ENCODE results near the gene VIPR2.
"Not testable (repeated sequence)": the region's sequence is repeated elsewhere in the genome, so short reads cannot be mapped to it uniquely, and the experiment has no call there.

Gene VIPR2

GRCh38 chr7:159083001-159083697, 61.5 kb downstream of the VIPR2 start:
- H3K14ac ChIP-seq (ENCODE audit: low read length): no peak overlapping the region
- H3K4me3 ChIP-seq (ENCODE audit: low read depth, low read length): no peak overlapping the region
- no peak overlapping the region for H3K4me2 ChIP-seq (ENCODE audit: low read length)
- H2BK5ac ChIP-seq (ENCODE audit: low read depth, low read length, poor library complexity): no peak overlapping the region
- H3K36me3 ChIP-seq (ENCODE audit: control insufficient read depth in 1 of 2, insufficient read depth in 2 of 2, low read length in 2 of 2): no peaks in the 10 kb centered on the region
- H2AFZ ChIP-seq (ENCODE audit: insufficient read depth, low read length, poor library complexity): no peak overlapping the region
- no peak overlapping the region for H3K18ac ChIP-seq (ENCODE audit: low read length)
- no peak overlapping the region for H2BK12ac ChIP-seq (ENCODE audit: low read length)
- H4K12ac ChIP-seq (ENCODE audit: low read depth, low read length): no peak overlapping the region
- H3K9ac ChIP-seq (ENCODE audit: low read length): no peak overlapping the region
- H2BK120ac ChIP-seq (ENCODE audit: insufficient read depth, low read length, poor library complexity): no peak overlapping the region
- peaks cover 7% of the 10 kb centered on the region for H3K9me3 ChIP-seq (ENCODE audit: insufficient read depth, low read depth, low read length)
- peaks cover 3 to 7% of the 10 kb centered on the region in 2 experiments for H3K4me1 ChIP-seq (ENCODE audit: control insufficient read depth in 1 of 2, insufficient read depth in 2 of 2, low read length in 2 of 2)
- H2AK5ac ChIP-seq (ENCODE audit: low read length): no peak overlapping the region
- no peak overlapping the region for H4K8ac ChIP-seq (ENCODE audit: low read depth, low read length)
- no peaks in the 10 kb centered on the region for H3K27me3 ChIP-seq (ENCODE audit: insufficient read depth, low read length)
- no peaks in the 10 kb centered on the region for H3K79me1 ChIP-seq (ENCODE audit: low read length)
- H3K79me2 ChIP-seq (ENCODE audit: control insufficient read depth, insufficient read depth, low read length, poor library complexity): no peaks in the 10 kb centered on the region
- H3K23ac ChIP-seq (ENCODE audit: low read length): no peak overlapping the region
- no peak overlapping the region for H4K91ac ChIP-seq (ENCODE audit: low read depth, low read length)
- no peak for DNase-seq
- H3K27ac ChIP-seq (ENCODE audit: low read depth, low read length): no peak overlapping the region
- no CpG with 5 or more reads among the region's 13 CpGs for WGBS (ENCODE audit: extremely low coverage, insufficient coverage, insufficient read length)
- H3K4ac ChIP-seq (ENCODE audit: low read depth, low read length): no peak overlapping the region

GRCh38 chr7:159082075-159082474, 62.6 kb downstream of the VIPR2 start:
- not testable (repeated sequence) for H3K23ac ChIP-seq (ENCODE audit: low read length); H3K36me3 ChIP-seq (ENCODE audit: control insufficient read depth in 1 of 2, insufficient read depth in 2 of 2, low read length in 2 of 2); H4K12ac ChIP-seq (ENCODE audit: low read depth, low read length); H3K4me1 ChIP-seq (ENCODE audit: control insufficient read depth in 1 of 2, insufficient read depth in 2 of 2, low read length in 2 of 2); H2AK5ac ChIP-seq (ENCODE audit: low read length); H3K9me3 ChIP-seq (ENCODE audit: insufficient read depth, low read depth, low read length); DNase-seq; H3K18ac ChIP-seq (ENCODE audit: low read length); H4K91ac ChIP-seq (ENCODE audit: low read depth, low read length); H3K4me2 ChIP-seq (ENCODE audit: low read length); H4K8ac ChIP-seq (ENCODE audit: low read depth, low read length); H3K79me2 ChIP-seq (ENCODE audit: control insufficient read depth, insufficient read depth, low read length, poor library complexity); H3K14ac ChIP-seq (ENCODE audit: low read length); H3K4me3 ChIP-seq (ENCODE audit: low read depth, low read length); H2BK120ac ChIP-seq (ENCODE audit: insufficient read depth, low read length, poor library complexity); H2BK5ac ChIP-seq (ENCODE audit: low read depth, low read length, poor library complexity); H3K9ac ChIP-seq (ENCODE audit: low read length); H2BK12ac ChIP-seq (ENCODE audit: low read length); H2AFZ ChIP-seq (ENCODE audit: insufficient read depth, low read length, poor library complexity); H3K27ac ChIP-seq (ENCODE audit: low read depth, low read length); H3K4ac ChIP-seq (ENCODE audit: low read depth, low read length); H3K27me3 ChIP-seq (ENCODE audit: insufficient read depth, low read length); H3K79me1 ChIP-seq (ENCODE audit: low read length)
- no CpG with 5 or more reads among the region's 5 CpGs for WGBS (ENCODE audit: extremely low coverage, insufficient coverage, insufficient read length)

- no peak overlapping the region for H4K12ac ChIP-seq (ENCODE audit: low read depth, low read length)
- H4K91ac ChIP-seq (ENCODE audit: low read depth, low read length): no peak overlapping the region
- no peaks in the 10 kb centered on the region for H3K79me2 ChIP-seq (ENCODE audit: control insufficient read depth, insufficient read depth, low read length, poor library complexity)
- H3K9ac ChIP-seq (ENCODE audit: low read length): no peak overlapping the region
- no peak overlapping the region for H3K4me3 ChIP-seq (ENCODE audit: low read depth, low read length)
- DNase-seq: no peak
- H2BK12ac ChIP-seq (ENCODE audit: low read length): no peak overlapping the region
- no peak overlapping the region for H3K14ac ChIP-seq (ENCODE audit: low read length)
- no peak overlapping the region for H4K8ac ChIP-seq (ENCODE audit: low read depth, low read length)
- H2BK120ac ChIP-seq (ENCODE audit: insufficient read depth, low read length, poor library complexity): no peak overlapping the region
- H3K4ac ChIP-seq (ENCODE audit: low read depth, low read length): no peak overlapping the region
- H3K79me1 ChIP-seq (ENCODE audit: low read length): no peaks in the 10 kb centered on the region
- no peak overlapping the region for H3K23ac ChIP-seq (ENCODE audit: low read length)
- no peak overlapping the region for H3K18ac ChIP-seq (ENCODE audit: low read length)
- H2BK5ac ChIP-seq (ENCODE audit: low read depth, low read length, poor library complexity): no peak overlapping the region
- peaks cover 3 to 7% of the 10 kb centered on the region in 2 experiments for H3K4me1 ChIP-seq (ENCODE audit: control insufficient read depth in 1 of 2, insufficient read depth in 2 of 2, low read length in 2 of 2)
- H3K36me3 ChIP-seq (ENCODE audit: control insufficient read depth in 1 of 2, insufficient read depth in 2 of 2, low read length in 2 of 2): no peaks in the 10 kb centered on the region
- H2AK5ac ChIP-seq (ENCODE audit: low read length): no peak overlapping the region
- H2AFZ ChIP-seq (ENCODE audit: insufficient read depth, low read length, poor library complexity): no peak overlapping the region
- no peak overlapping the region for H3K4me2 ChIP-seq (ENCODE audit: low read length)
- no CpG with 5 or more reads among the region's 6 CpGs for WGBS (ENCODE audit: extremely low coverage, insufficient coverage, insufficient read length)
- peaks cover 4% of the 10 kb centered on the region for H3K9me3 ChIP-seq (ENCODE audit: insufficient read depth, low read depth, low read length)
- H3K27me3 ChIP-seq (ENCODE audit: insufficient read depth, low read length): no peaks in the 10 kb centered on the region
- H3K27ac ChIP-seq (ENCODE audit: low read depth, low read length): no peak overlapping the region
These were observed 65.8 kb downstream of the VIPR2 start for GRCh38 chr7:159078911-159079270.

DNA sequence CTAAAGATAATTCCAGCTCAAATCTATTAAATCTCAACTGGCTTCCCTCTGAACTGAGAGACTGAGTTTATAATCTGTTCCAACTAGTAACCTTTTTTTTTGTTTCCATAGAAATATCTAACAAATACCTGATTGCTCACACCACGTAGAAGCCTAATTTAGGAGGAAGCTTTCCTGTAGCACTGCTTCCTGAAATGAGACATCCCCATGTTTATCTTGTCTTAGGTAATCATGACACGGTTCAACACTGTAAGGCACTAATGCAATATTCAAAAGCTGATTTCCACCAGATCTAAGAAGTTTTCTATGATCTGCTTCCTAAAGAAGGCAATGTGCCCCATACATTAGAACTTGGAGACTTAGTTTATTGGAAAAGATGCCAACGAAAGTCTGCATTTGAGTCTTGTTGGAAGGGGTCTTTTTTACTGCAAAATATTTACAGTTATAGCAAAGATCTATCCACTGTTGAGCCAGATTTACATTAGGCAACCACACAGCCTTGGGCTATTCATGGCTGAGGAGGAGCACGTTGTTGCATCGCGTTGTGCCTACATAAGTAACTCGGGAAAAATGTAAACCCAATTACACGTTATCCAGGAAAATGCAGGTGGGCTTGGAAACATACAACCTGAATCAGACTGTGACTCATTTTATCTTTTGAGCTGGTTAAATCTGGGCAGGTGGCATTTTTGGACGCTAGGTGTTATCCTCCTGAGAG, 66.3 kb downstream of the VIPR2 start:
- no peak overlapping the region for H3K27ac ChIP-seq (ENCODE audit: low read depth, low read length)
- H4K8ac ChIP-seq (ENCODE audit: low read depth, low read length): no peak overlapping the region
- peak; percentile 70 to 71 for DNase-seq
- H3K9ac ChIP-seq (ENCODE audit: low read length): no peak overlapping the region
- no peaks in the 10 kb centered on the region for H3K79me1 ChIP-seq (ENCODE audit: low read length)
- no peak overlapping the region for H4K12ac ChIP-seq (ENCODE audit: low read depth, low read length)
- H3K4me3 ChIP-seq (ENCODE audit: low read depth, low read length): no peak overlapping the region
- H4K91ac ChIP-seq (ENCODE audit: low read depth, low read length): no peak overlapping the region
- no peak overlapping the region for H2AK5ac ChIP-seq (ENCODE audit: low read length)
- H3K27me3 ChIP-seq (ENCODE audit: insufficient read depth, low read length): no peaks in the 10 kb centered on the region
- no CpG with 5 or more reads among the region's 9 CpGs for WGBS (ENCODE audit: extremely low coverage, insufficient coverage, insufficient read length)
- no peak overlapping the region for H2BK12ac ChIP-seq (ENCODE audit: low read length)
- no peak overlapping the region for H3K23ac ChIP-seq (ENCODE audit: low read length)
- no peaks in the 10 kb centered on the region for H3K36me3 ChIP-seq (ENCODE audit: control insufficient read depth in 1 of 2, insufficient read depth in 2 of 2, low read length in 2 of 2)
- no peak overlapping the region for H3K4ac ChIP-seq (ENCODE audit: low read depth, low read length)
- peaks cover 3% of the 10 kb centered on the region for H3K9me3 ChIP-seq (ENCODE audit: insufficient read depth, low read depth, low read length)
- H2AFZ ChIP-seq (ENCODE audit: insufficient read depth, low read length, poor library complexity): no peak overlapping the region
- no peaks in the 10 kb centered on the region for H3K79me2 ChIP-seq (ENCODE audit: control insufficient read depth, insufficient read depth, low read length, poor library complexity)
- H2BK5ac ChIP-seq (ENCODE audit: low read depth, low read length, poor library complexity): no peak overlapping the region
- H3K4me1 ChIP-seq (ENCODE audit: control insufficient read depth in 1 of 2, insufficient read depth in 2 of 2, low read length in 2 of 2): peaks cover 3 to 4% of the 10 kb centered on the region in 2 experiments
- H3K18ac ChIP-seq (ENCODE audit: low read length): no peak overlapping the region
- H3K4me2 ChIP-seq (ENCODE audit: low read length): no peak overlapping the region
- no peak overlapping the region for H3K14ac ChIP-seq (ENCODE audit: low read length)
- no peak overlapping the region for H2BK120ac ChIP-seq (ENCODE audit: insufficient read depth, low read length, poor library complexity)

All from trophoblast cell (in vitro differentiated cells and primary cell).